Measurements from ENCODE around the gene PTX4. TPM values are rescaled to one million over a fixed set of nuclear protein-coding genes. Genes with fewer than 3 reads are reported as not detected.

The PTX4 gene
- total and polyA plus RNA-seq, 2 donors (not counting 3 experiments of a cell fraction or from before 2014, with no cell fraction given), result 0.31 TPM; not detected in 1

GRCh38 chr16:1500465-1501150 lies 11.9 kb upstream of the PTX4 start:
- Histone ChIP-seq H3K4me2 (ENCODE audit: insufficient read depth, low read length) (no peak overlapping the region), H3K79me2 (ENCODE audit: control insufficient read depth, insufficient read depth, low read length) (peaks cover under 1% of the 10 kb centered on the region), H3K4me3 (replicated peaks in 1 of 3; ENCODE audit: insufficient read depth in 1 of 3, low read depth in 1 of 3, low read length in 3 of 3) (no peak overlapping the region), H3K27ac (ENCODE audit: insufficient read depth, low read depth, low read length) (no peak overlapping the region), H3K9me3 (replicated peaks; ENCODE audit: control insufficient read depth, insufficient read depth, low read length) (no peaks in the 10 kb centered on the region), H3K4me1 (ENCODE audit: control insufficient read depth, extremely low read depth, insufficient read depth, low read length) (no peaks in the 10 kb centered on the region), H3K36me3 (ENCODE audit: control insufficient read depth in 2 of 2, extremely low read depth in 1 of 2, insufficient read depth in 2 of 2, low read length in 2 of 2) (peaks cover 10 to 34% of the 10 kb centered on the region in 2 experiments), H3K9ac (replicated peaks; ENCODE audit: extremely low read depth, insufficient read depth, low read length) (no peak overlapping the region), H4K20me1 (replicated peaks; ENCODE audit: control insufficient read depth, extremely low read depth, insufficient read depth, low read length) (no peaks in the 10 kb centered on the region), H3K9me1 (replicated peaks; ENCODE audit: control insufficient read depth, extremely low read depth, insufficient read depth, low read length) (no peaks in the 10 kb centered on the region), H3K27me3 (ENCODE audit: control insufficient read depth in 2 of 2, insufficient read depth in 2 of 2, low read length in 2 of 2) (no peaks in the 10 kb centered on the region), H2AFZ (ENCODE audit: low read depth, low read length) (no peak overlapping the region)
- DNase-seq (ENCODE audit: low read depth, low spot score), result no peak
- dilution Hi-C loops (cut with MboI; ENCODE audit: extremely low pct_ligation_motif_present, low sequenced_read_pairs) (no loop called here), intact Hi-C loops (cut with micrococcal nuclease) (no loop called here)
- FAIRE-seq, result no peak
- POLR2A ChIA-PET, result no interaction called here
- no TSS peak for BruUV-seq (replicated peaks)
- CTCF ChIA-PET, result interaction anchor here (1.2 kb wide), 1 partner anchor 32 kb away, joined by 3 read pairs; no protein-coding TSS in a partner anchor
- TF ChIP-seq CTCF (IDR thresholded peaks at IDR 0.05; ENCODE audit: extremely low read depth in 1 of 2, insufficient read depth in 1 of 2, low read depth in 1 of 2, low read length in 2 of 2) (no peak), POLR2A (IDR thresholded peaks at IDR 0.05; ENCODE audit: low read depth, low read length) (no peak), GATA2 (IDR thresholded peaks at IDR 0.05; ENCODE audit: insufficient read depth, insufficient read length, low read depth, low read length) (no peak), POLR2AphosphoS5 (IDR thresholded peaks at IDR 0.05; ENCODE audit: insufficient read depth, low read depth, low read length) (no peak), MYC (IDR thresholded peaks at IDR 0.05; ENCODE audit: low read depth, low read length) (no peak), EZH2 (IDR thresholded peaks at IDR 0.05; ENCODE audit: borderline replicate concordance, low read depth, low read length, severe bottlenecking) (no peak), JUN (IDR thresholded peaks at IDR 0.05; ENCODE audit: borderline replicate concordance, insufficient read depth, insufficient read length, low read depth) (no peak), FOS (IDR thresholded peaks at IDR 0.05; ENCODE audit: borderline replicate concordance, insufficient read depth, low read length) (no peak), MAX (IDR thresholded peaks at IDR 0.05; ENCODE audit: insufficient read depth, insufficient read length) (no peak)

Measured in endothelial cell of umbilical vein (primary cell).